Testis (tissue), 3 donors: Measurements from ENCODE around the gene HTT. TPM values are rescaled to one million over a fixed set of nuclear protein-coding genes. Genes with fewer than 3 reads are reported as not detected.

Experiments used
- DNase-seq: peaks from one replicate; pipeline ENCODE4 v3.0.0-alpha.2; 2019
- H3K27ac ChIP-seq, 2 donors: fragments of 200-600 bp; sonication (generic); one replicate each; pipeline ENCODE4 v1.5.1; 2019
- H3K27me3 ChIP-seq: fragments of 200-600 bp; sonication (generic); one replicate; pipeline ENCODE4 v1.5.1; 2019
- H3K36me3 ChIP-seq: fragments of 200-600 bp; sonication (generic); one replicate; pipeline ENCODE4 v1.5.1; 2017; ENCODE audit warnings: low read depth; ENCODE audit errors: missing control alignments
- H3K4me1 ChIP-seq: fragments of 200-600 bp; sonication (generic); one replicate; pipeline ENCODE4 v1.5.1; 2019
- H3K4me3 ChIP-seq, 2 donors: fragments of 200-600 bp; sonication (generic); one replicate each; pipeline ENCODE4 v1.5.1; 2017 to 2019
- H3K9me3 ChIP-seq: fragments of 200-600 bp; sonication (generic); one replicate; pipeline ENCODE4 v1.5.1; 2017
- POLR2A ChIP-seq: fragments of 450-650 bp; IDR thresholded peaks from one replicate; pipeline ENCODE4 v1.6.1; 2017; ENCODE audit warnings: antibody characterized with exemption, mild to moderate bottlenecking, moderate library complexity
- WGBS, 2 donors: methylation state at CpG; one replicate each; pipeline ENCODE4 v1.1.5; 2018; 5-methylcytosine and 5-hydroxymethylcytosine counted together
- intact Hi-C: fragments of 100-400 bp; cut with DNase I; formaldehyde crosslinking; loops from one replicate; pipeline ENCODE4 v1.15.1; 2023; ENCODE audit warnings: low total_unique reads
- polyA plus RNA-seq: library from polyadenylated mRNA; stranded (reverse); fragments of 350-450 nt; fragmentation: Illumina TruSeq; extraction: RNeasy Lipid Tissue Mini Kit (QIAGEN cat#74804); gene quantifications from one replicate; pipeline ENCODE4 v1.2.3, GENCODE V29; 2014; ENCODE audit warnings: low read depth, low replicate concordance; ENCODE audit not compliant: insufficient read depth
- total RNA-seq, 2 donors: library from RNA; depleted of rRNA; stranded (reverse); fragments of >200 nt; gene quantifications; one replicate each; pipeline ENCODE4 v1.2.3, GENCODE V29; 2016
- TF ChIP-seq, protein P1 (sequence below), 3 experiments: fragments of 450-650 bp in 2 of 3; fragments of 200-600 bp in 1 of 3; sonication (generic) in 1 of 3; IDR thresholded peaks; one replicate each; pipeline ENCODE4 v1.5.1; 2016 to 2019; ENCODE audit warnings: antibody characterized with exemption in 3 of 3, mild to moderate bottlenecking in 2 of 3, moderate library complexity in 1 of 3

HTT gene
- total and polyA plus RNA-seq, 3 donors from 2014 or later: 45.2 to 168 (median 146) TPM

DNA sequence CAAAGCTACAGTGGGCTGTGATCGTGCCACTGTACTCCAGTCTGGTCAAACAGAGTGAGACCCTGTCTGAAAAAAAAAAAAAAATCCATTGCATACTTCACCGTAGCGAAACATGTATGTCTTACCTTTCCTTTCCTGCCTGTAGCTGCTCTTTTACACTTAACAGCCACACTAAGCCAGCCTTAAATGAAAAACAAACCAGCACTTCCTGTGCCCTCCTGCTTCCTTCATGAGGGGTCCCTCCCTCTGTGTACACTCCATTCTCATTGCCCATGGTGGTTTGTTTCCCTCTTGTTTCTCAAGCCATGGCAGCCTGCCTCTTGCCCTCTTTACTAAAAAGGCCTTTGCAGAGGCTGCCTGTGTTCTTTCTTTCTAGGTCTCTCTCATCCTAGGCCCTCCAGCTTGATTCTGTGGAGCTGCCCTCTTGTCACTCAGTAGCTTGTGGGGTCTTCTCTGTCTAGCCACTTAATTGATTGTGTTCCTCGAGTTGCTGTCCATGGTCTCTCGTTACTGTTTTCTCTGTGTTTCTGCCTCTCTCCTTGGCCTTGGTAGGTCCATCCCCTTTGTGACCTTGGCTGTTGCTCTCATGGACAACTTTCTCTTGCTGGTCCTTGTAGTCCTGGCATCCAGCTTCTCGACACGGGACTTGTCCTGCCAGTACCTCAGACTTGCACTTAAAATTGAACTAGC is 122.3 kb downstream of the HTT start:
- TF ChIP-seq POLR2A: no peak
- TF ChIP-seq, protein P1, sequence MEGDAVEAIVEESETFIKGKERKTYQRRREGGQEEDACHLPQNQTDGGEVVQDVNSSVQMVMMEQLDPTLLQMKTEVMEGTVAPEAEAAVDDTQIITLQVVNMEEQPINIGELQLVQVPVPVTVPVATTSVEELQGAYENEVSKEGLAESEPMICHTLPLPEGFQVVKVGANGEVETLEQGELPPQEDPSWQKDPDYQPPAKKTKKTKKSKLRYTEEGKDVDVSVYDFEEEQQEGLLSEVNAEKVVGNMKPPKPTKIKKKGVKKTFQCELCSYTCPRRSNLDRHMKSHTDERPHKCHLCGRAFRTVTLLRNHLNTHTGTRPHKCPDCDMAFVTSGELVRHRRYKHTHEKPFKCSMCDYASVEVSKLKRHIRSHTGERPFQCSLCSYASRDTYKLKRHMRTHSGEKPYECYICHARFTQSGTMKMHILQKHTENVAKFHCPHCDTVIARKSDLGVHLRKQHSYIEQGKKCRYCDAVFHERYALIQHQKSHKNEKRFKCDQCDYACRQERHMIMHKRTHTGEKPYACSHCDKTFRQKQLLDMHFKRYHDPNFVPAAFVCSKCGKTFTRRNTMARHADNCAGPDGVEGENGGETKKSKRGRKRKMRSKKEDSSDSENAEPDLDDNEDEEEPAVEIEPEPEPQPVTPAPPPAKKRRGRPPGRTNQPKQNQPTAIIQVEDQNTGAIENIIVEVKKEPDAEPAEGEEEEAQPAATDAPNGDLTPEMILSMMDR (IDR thresholded peaks at IDR 0.05): no peak
- Histone ChIP-seq H3K36me3 (no peaks in the 10 kb centered on the region), H3K27me3 (no peaks in the 10 kb centered on the region), H3K9me3 (no peaks in the 10 kb centered on the region), H3K4me3 (no peak overlapping the region), H3K27ac (no peak overlapping the region), H3K4me1 (no peaks in the 10 kb centered on the region)
- WGBS, 2 donors: 78 to 86% methylated on average over 7 of the region's 7 CpGs
- DNase-seq: no peak
- intact Hi-C loops: no loop called here

DNA sequence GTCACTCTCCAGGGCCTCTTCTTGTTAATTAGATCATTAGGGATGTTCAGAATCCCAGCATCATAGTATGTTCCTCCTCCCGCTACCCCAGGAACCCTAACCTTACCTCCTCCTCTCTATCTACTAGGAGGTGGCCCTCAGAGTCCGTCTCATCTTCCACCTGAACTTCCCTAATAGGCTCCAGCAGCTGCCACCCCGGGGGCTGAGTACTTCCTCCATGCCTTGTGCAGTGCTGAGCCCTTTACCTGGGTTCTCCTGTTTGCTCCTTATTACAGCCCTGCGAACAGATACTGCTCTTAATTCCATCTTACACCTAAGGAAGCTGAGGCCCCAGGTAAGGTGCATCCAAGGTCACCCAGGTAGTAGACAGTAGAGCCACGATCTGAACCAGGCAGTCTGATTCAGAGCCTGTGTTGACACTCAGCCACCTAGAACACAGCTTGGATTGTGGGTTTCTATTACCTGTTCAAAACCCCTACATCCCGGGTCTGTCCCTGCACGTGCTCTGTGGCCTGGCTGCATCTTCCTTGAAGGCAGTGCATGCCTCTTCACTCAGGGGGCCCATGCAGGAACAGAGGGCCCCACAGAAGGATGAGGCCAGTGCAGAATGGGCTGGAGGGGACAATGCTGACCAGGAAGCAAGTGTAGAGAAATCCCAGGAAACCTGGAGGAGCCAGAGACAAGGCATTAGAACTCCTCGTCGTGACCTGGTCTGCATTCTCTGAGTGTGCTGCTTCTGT is 123.1 kb downstream of the HTT start:
- H3K27ac ChIP-seq: no peak overlapping the region
- H3K36me3 ChIP-seq: no peaks in the 10 kb centered on the region
- H3K27me3 ChIP-seq: no peaks in the 10 kb centered on the region
- DNase-seq: peak; percentile 6
- intact Hi-C loops: no loop called here
- no peaks in the 10 kb centered on the region for H3K9me3 ChIP-seq
- H3K4me1 ChIP-seq: no peaks in the 10 kb centered on the region
- no peak overlapping the region for H3K4me3 ChIP-seq
- TF ChIP-seq, protein P1 (IDR thresholded peaks at IDR 0.05): no peak
- no peak for TF ChIP-seq POLR2A
- WGBS, 2 donors: 92 to 96% methylated on average over 9 of the region's 9 CpGs

DNA sequence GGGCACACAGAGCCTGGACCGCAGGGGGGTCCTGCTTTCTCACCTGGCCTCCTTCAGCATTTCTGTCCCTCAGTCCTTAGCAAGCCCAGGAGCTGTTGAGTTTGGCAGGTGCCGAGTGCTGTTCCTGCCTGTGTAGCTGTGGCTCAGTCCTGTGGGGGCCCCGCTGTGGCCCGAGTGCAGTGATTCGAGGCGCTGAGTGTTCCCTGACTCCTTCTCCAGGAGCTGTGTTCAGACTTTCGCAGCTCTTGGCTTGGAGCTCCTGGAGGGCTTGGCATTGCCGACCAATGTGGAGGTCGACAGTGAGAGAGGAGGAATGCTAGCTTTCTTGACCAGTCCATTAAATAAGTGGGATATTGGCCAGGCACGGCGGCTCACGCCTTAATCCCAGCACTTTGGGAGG is 124.4 kb downstream of the HTT start:
- Histone ChIP-seq H3K4me3 (no peak overlapping the region), H3K27ac (no peak overlapping the region), H3K27me3 (no peaks in the 10 kb centered on the region), H3K36me3 (no peaks in the 10 kb centered on the region), H3K9me3 (no peaks in the 10 kb centered on the region), H3K4me1 (no peaks in the 10 kb centered on the region)
- no peak for DNase-seq
- intact Hi-C loops: no loop called here
- 95 to 97% methylated on average over 6 to 12 of the region's 12 CpGs for whole genome bisulfite sequencing, 2 donors
- TF ChIP-seq, protein P1 (IDR thresholded peaks at IDR 0.05): no peak
- TF ChIP-seq POLR2A: no peak

DNA sequence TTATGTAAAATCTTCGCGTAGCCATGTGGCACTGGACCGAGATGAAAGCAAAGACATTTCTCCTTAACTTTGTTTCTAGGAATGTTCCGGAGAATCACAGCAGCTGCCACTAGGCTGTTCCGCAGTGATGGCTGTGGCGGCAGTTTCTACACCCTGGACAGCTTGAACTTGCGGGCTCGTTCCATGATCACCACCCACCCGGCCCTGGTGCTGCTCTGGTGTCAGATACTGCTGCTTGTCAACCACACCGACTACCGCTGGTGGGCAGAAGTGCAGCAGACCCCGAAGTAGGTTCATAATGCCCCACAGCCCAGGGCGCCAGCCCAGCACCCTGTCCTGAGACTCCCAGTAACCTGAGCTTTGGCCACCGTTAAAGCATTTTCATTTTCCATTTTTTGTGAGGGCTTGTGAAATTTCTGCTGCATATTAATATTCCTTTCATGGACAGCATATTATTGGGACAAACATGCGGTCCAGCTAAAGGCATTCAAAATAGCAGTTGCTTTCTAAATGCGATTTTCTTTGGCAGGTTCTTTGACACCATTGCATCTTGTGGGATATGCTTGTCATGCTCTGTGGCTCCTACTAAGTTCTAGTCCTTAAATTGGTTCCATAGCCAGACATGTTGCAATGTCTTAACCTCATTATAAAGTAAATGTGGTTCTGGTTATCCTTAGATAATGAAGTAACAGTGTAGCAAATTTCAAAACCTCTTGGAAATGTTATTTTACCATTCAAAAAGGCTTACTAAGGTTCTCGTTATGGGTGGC is 125.4 kb downstream of the HTT start:
- TF ChIP-seq, protein P1 (IDR thresholded peaks at IDR 0.05): no peak
- TF ChIP-seq POLR2A: no peak
- Histone ChIP-seq H3K27me3 (no peaks in the 10 kb centered on the region), H3K9me3 (no peaks in the 10 kb centered on the region), H3K27ac (no peak overlapping the region), H3K36me3 (no peaks in the 10 kb centered on the region), H3K4me1 (no peaks in the 10 kb centered on the region), H3K4me3 (no peak overlapping the region)
- intact Hi-C loops: no loop called here
- DNase-seq: peak; percentile 9
- 93 to 94% methylated on average over 14 to 17 of the region's 17 CpGs for WGBS, 2 donors
